Neutrophil (primary cell): Measurements from ENCODE around the gene CYBC1.

Experiments
- H3K27ac ChIP-seq: fragments of 200-600 bp; sonication (generic); 2 replicates; pipeline ENCODE4 v1.5.1; 2016; ENCODE audit warnings: mild to moderate bottlenecking, moderate library complexity
- H3K27me3 ChIP-seq: fragments of 200-600 bp; sonication (generic); 2 replicates; pipeline ENCODE4 v1.6.0; 2016; ENCODE audit warnings: mild to moderate bottlenecking
- H3K36me3 ChIP-seq: fragments of 200-600 bp; sonication (generic); 2 replicates; pipeline ENCODE4 v1.5.1; 2017
- H3K4me1 ChIP-seq, 2 experiments: fragments of 200-600 bp in 1 of 2; sonication (generic) in 1 of 2; 1 replicate in 1 of 2; 2 replicates in 1 of 2; pipeline versions ENCODE4 v1.5.1 to v1.6.1; 2013 to 2016; ENCODE audit warnings: low read depth in 1 of 2, low read length in 1 of 2, mild to moderate bottlenecking in 1 of 2, moderate library complexity in 1 of 2; ENCODE audit not compliant: control insufficient read depth in 1 of 2, insufficient read depth in 1 of 2
- H3K4me3 ChIP-seq, 2 experiments: fragments of 200-600 bp in 1 of 2; sonication (generic) in 1 of 2; 1 replicate in 1 of 2; 2 replicates in 1 of 2; pipeline ENCODE4 v1.5.1; 2013 to 2016; ENCODE audit warnings: low read depth in 1 of 2, low read length in 1 of 2, mild to moderate bottlenecking in 1 of 2, moderate library complexity in 1 of 2
- H3K9me3 ChIP-seq: fragments of 200-600 bp; sonication (generic); 2 replicates; pipeline ENCODE4 v1.5.1; 2016
- CTCF ChIP-seq: fragments of 200-600 bp; sonication (generic); IDR thresholded peaks from 2 replicates; pipeline ENCODE4 v1.5.1; 2016; ENCODE audit warnings: antibody characterized with exemption

CYBC1 gene

GRCh38 chr17:82434216-82434565 is 16.4 kb downstream of the CYBC1 start:
- no peak overlapping the region for H3K27ac ChIP-seq
- H3K9me3 ChIP-seq, result no peaks in the 10 kb centered on the region
- H3K4me3 ChIP-seq, result no peak overlapping the region
- peaks cover 41% of the 10 kb centered on the region for H3K36me3 ChIP-seq
- no peak for TF ChIP-seq CTCF
- H3K4me1 ChIP-seq, result peaks cover 0 to under 1% of the 10 kb centered on the region in 2 experiments
- no peaks in the 10 kb centered on the region for H3K27me3 ChIP-seq

GRCh38 chr17:82433560-82434215 is 16.9 kb downstream of the CYBC1 start:
- H3K27me3 ChIP-seq, result no peaks in the 10 kb centered on the region
- no peak for TF ChIP-seq CTCF
- H3K4me3 ChIP-seq, result no peak overlapping the region
- H3K9me3 ChIP-seq, result no peaks in the 10 kb centered on the region
- H3K27ac ChIP-seq, result no peak overlapping the region
- H3K36me3 ChIP-seq, result peaks cover 36% of the 10 kb centered on the region
- H3K4me1 ChIP-seq, result no peaks in the 10 kb centered on the region

- TF ChIP-seq CTCF, result no peak
- no peak overlapping the region for H3K27ac ChIP-seq
- no peak overlapping the region for H3K4me3 ChIP-seq
- H3K4me1 ChIP-seq, result no peaks in the 10 kb centered on the region
- H3K9me3 ChIP-seq, result no peaks in the 10 kb centered on the region
- H3K36me3 ChIP-seq, result peaks cover 26% of the 10 kb centered on the region
- H3K27me3 ChIP-seq, result no peaks in the 10 kb centered on the region
Observed at GRCh38 chr17:82432017-82432416, 18.5 kb downstream of the CYBC1 start.

GRCh38 chr17:82429824-82430223 is 20.7 kb downstream of the CYBC1 start:
- no peak overlapping the region for H3K27ac ChIP-seq
- no peak for TF ChIP-seq CTCF

GRCh38 chr17:82428546-82428945 is 22.0 kb downstream of the CYBC1 start:
- H3K27ac ChIP-seq, result no peak overlapping the region
- H3K36me3 ChIP-seq, result no peaks in the 10 kb centered on the region
- no peaks in the 10 kb centered on the region for H3K27me3 ChIP-seq
- no peak overlapping the region for H3K4me3 ChIP-seq
- TF ChIP-seq CTCF, result no peak
- H3K4me1 ChIP-seq, result no peaks in the 10 kb centered on the region
- no peaks in the 10 kb centered on the region for H3K9me3 ChIP-seq

More at GRCh38 chr17:82429824-82430223, 20.7 kb downstream of the CYBC1 start:
- no peaks in the 10 kb centered on the region for H3K27me3 ChIP-seq
- H3K9me3 ChIP-seq, result no peaks in the 10 kb centered on the region
- no peaks in the 10 kb centered on the region for H3K4me1 ChIP-seq
- H3K4me3 ChIP-seq, result no peak overlapping the region
- peaks cover 5% of the 10 kb centered on the region for H3K36me3 ChIP-seq

GRCh38 chr17:82424863-82425159 is 25.7 kb downstream of the CYBC1 start:
- H3K4me1 ChIP-seq, result peaks cover 3 to 4% of the 10 kb centered on the region in 2 experiments
- H3K27ac ChIP-seq, result no peak overlapping the region
- H3K36me3 ChIP-seq, result no peaks in the 10 kb centered on the region
- H3K27me3 ChIP-seq, result no peaks in the 10 kb centered on the region
- H3K4me3 ChIP-seq, result no peak overlapping the region
- no peak for TF ChIP-seq CTCF
- H3K9me3 ChIP-seq, result no peaks in the 10 kb centered on the region
